Ammon's horn (tissue), 1 donor: ENCODE results near the gene ZNF582.

Experiments used
- DNase-seq: peaks from one replicate; pipeline ENCODE4 v3.0.0-alpha.2; 2016; ENCODE audit warnings: low spot score

The ZNF582 gene

DNA sequence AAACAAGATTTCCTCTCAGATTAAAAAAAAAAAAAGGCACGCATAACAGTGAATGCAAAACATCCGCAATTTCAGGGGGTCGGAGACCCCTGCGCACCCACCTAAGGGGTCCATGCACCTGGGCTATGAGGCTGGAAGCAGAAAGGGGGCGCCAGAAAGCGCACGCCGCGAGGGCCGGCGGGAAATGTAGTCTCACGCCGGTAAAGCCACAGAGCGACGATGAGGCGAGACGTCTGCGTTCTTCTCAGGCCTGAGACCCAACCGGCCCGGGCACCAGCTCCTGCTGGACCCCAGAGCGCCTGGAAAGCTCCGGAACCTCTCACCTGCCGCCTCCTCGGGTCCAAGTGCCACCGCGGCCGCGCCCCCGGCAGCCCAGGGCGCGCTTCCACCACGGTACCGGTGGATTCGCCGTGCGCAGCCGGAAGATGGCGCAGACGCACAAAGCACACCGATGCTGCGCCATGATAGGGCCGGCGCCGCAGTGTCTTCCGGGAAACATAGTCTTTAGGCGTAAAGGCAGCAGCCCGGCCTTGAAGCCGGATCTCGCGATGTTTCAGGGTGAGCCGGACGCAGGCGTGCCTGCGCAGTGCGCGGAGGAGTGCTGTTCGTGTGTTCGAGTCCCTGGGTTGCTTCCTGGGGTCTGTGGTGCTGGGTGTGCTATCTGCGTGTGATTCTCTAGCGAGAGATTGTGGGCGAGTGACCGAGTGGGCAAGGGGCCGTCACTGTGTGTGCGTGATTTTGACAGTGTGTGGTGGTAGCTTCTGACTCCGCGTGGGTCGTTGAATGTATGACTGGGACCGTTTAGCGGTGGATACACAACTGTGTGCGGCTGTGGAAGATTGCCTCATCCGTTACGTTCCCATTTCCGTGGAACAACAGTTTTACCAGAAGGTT, at the start of gene ZNF582:
TSS of gene ZNF582 (minus strand) at position 416 of the 894 bp plus-strand sequence. CDS start 1,782 bp downstream, outside the sequence.
- peak; percentile 98 for DNase-seq

GRCh38 chr19:56441206-56441792, 48.0 kb upstream of the ZNF582 start:
- no peak for DNase-seq

GRCh38 chr19:56423985-56424353, 30.6 kb upstream of the ZNF582 start:
- DNase-seq: no peak

GRCh38 chr19:56423276-56423984, 30.1 kb upstream of the ZNF582 start:
- no peak for DNase-seq

DNA sequence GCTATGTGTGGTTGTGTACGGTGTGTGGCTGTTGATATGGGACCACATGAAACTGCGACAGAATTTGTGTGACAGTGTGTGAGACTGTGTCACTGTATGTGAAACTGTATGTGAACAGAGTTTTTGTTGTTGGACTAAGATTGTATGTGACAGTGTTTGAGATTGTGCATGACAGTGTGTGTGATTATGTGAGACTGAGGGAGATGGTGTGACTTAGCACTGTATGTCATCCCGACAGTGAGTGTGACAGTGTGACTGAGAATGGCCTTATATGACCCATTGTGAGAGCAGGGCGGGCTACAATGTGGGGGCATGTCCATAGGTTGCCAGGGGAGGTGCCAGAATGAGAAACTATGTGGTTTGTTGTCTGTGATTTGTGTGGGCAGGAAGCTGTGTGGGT, 11.7 kb upstream of the ZNF582 start:
- peak; percentile 22 for DNase-seq

DNA sequence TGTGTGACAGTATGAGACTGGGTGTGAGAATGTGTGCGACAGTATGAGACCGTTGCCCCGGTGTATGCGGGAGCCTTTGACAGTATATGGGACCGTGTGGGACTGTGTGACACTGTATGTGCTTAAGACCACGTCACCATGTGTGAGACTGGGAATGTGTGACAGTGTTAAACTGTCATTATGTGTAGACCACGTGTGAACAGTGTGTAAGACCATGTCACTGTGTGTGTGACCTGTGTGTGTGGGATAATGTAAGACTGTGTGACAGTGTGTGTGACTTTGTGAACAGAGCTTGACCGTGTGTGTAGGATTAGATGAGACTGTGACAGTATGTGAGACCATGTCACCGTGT, 11.3 kb upstream of the ZNF582 start:
- no peak for DNase-seq

- DNase-seq: peak; percentile 96
These were observed 10.7 kb upstream of the ZNF582 start, which contains the start of gene ZNF583 for GRCh38 chr19:56403764-56404704. Gene ZNF583 (plus strand): TSS chr19:56404332. CDS start chr19:56407115, 2,783 bp downstream.

GRCh38 chr19:56403261-56403660, 9.9 kb upstream of the ZNF582 start:
- no peak for DNase-seq

GRCh38 chr19:56400485-56400884, 7.2 kb upstream of the ZNF582 start:
- DNase-seq: no peak

DNA sequence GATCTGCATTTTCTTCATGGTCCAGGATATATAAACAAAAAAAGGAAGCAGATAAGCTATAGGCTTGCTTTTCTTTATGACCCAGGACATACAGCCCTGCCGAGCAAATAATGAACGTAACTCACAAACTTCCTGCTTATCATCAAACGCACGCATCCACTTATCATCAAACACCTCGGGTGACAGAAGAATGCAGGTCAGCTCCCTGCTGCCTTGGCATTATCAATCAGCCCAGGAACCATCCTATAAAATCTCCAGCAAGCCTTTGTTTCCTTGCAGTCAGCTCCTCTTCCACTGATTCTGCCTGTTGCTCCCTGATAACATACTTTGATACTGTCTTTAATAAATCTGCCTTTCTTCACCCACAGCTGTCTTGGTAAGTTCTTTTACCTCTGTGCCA, 5.5 kb upstream of the ZNF582 start:
- DNase-seq: no peak

DNA sequence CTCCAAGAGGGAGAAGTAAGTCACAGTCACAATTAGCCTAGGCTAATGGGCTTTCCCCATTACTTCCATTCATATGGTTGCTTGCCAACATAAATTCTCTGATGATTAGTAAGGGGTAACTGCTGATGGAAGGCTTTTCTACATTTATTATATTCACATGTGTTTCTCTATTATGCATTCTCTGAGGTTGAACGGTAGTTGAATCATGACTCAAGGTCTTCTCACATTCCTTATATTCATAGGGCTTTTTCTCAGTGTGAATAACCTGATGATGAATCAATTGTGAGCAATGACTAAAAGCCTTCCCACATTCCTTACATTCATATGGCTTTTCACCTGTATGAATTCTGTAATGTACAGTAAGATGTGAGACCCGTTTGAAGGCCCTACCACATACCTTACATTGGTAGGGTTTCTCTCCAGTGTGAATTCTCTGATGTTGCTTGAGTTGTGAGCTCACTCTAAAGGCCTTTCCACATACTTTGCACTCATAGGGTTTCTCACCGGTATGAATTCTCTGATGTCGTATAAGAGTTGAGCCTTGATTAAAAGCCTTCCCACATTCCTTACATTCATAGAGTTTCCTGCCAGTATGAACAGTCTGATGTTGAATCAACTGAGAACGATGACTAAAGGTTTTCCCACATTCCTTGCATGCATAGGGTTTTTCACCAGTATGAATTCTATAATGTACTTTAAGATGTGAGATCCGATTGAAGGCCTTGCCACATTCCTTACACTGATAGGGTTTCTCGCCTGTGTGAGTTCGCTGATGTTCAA, 9.3 kb downstream of the ZNF582 start:
- no peak for DNase-seq

GRCh38 chr19:56377105-56377924, 16.0 kb downstream of the ZNF582 start:
- DNase-seq: no peak

DNA sequence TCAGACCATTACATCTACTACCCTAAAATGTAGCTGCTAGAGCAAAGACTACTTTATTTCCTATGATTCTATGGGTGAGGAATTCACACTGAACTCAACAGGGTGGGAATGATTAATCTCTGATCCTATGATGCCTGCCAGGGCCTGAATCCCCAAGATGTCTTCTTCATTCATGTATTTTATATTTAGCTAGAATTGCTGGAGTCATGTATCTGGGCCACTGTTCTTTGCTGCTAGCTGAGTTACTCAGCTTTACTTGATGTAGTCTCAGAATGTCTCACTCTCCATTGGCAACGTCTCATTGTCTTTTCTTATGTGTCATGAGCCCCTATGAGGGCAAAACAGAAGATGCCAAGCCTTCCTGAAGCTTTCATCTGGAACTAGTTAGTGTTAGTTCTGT, 21.1 kb downstream of the ZNF582 start:
- no peak for DNase-seq

- no peak for DNase-seq
These were observed 23.3 kb downstream of the ZNF582 start for GRCh38 chr19:56369886-56370676.

- DNase-seq: peak; percentile 90
These were observed 25.3 kb downstream of the ZNF582 start for GRCh38 chr19:56367829-56368711.

GRCh38 chr19:56360841-56361240, 32.5 kb downstream of the ZNF582 start:
- DNase-seq: no peak

DNA sequence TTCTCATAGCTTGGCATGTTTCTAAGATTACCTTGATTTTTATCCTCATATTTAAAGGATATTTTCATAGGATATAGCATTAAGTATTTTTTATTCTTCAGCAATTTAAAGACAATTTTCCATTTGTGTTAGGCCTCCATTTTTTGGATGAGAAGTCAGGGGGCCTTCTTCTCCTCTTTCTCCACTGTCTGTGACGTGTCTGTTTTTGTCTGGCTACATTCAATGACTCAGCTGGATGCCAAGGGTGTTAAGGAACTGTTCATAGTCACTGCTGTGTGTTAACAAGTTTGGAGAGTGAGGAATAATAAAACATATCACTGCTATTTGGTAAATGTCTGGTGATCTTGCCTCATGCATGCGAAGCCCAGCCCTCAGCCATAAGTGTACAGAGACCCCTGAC, 36.4 kb downstream of the ZNF582 start:
- DNase-seq: no peak

GRCh38 chr19:56355517-56355916, 37.8 kb downstream of the ZNF582 start:
- no peak for DNase-seq
